Stimulated activated CD4-positive, alpha-beta T cell treated with anti-CD3 and anti-CD28 coated beads, Interleukin-1b, Interleukin-23, amount 100 ng/mL, for 1 hour (primary cell): ENCODE data around the gene SLC35A3.
"Not testable (repeated sequence)": the region's sequence is repeated elsewhere in the genome, so short reads cannot be mapped to it uniquely, and the experiment has no call there.

ENCODE experiments used
- DNase-seq, 2 donors: peaks; one replicate each; pipeline ENCODE4 v3.0.0-alpha.2; 2020; ENCODE audit warnings: low read depth in 2 of 2

Gene SLC35A3

GRCh38 chr1:99972066-99972465 lies 2.3 kb downstream of the SLC35A3 start:
- not testable (repeated sequence) for DNase-seq

GRCh38 chr1:99975529-99975928 lies 5.7 kb downstream of the SLC35A3 start:
- DNase-seq = no peak

GRCh38 chr1:99977326-99977725 lies 7.5 kb downstream of the SLC35A3 start:
- not testable (repeated sequence) for DNase-seq

GRCh38 chr1:99978218-99978617 lies 8.4 kb downstream of the SLC35A3 start:
- no peak for DNase-seq

GRCh38 chr1:99979091-99979490 lies 9.3 kb downstream of the SLC35A3 start:
- DNase-seq = no peak

GRCh38 chr1:99980928-99981327 lies 11.1 kb downstream of the SLC35A3 start:
- no peak for DNase-seq

GRCh38 chr1:99986656-99987225 lies 16.9 kb downstream of the SLC35A3 start:
- DNase-seq = no peak

GRCh38 chr1:99988210-99988765 lies 18.5 kb downstream of the SLC35A3 start:
- no peak for DNase-seq

GRCh38 chr1:99992044-99992722 lies 22.4 kb downstream of the SLC35A3 start:
- no peak for DNase-seq

GRCh38 chr1:99992760-99993467 lies 23.1 kb downstream of the SLC35A3 start:
- no peak for DNase-seq

GRCh38 chr1:99993468-99993845 lies 23.7 kb downstream of the SLC35A3 start:
- no peak for DNase-seq

- no peak for DNase-seq
These were observed 24.7 kb downstream of the SLC35A3 start for GRCh38 chr1:99994496-99994895.

GRCh38 chr1:99996951-99997350 lies 27.2 kb downstream of the SLC35A3 start:
- no peak for DNase-seq

GRCh38 chr1:100001462-100001861 lies 31.7 kb downstream of the SLC35A3 start:
- no peak for DNase-seq

- no peak for DNase-seq
These were observed 35.6 kb downstream of the SLC35A3 start for GRCh38 chr1:100005424-100005823.

- DNase-seq = no peak
These were observed 36.9 kb downstream of the SLC35A3 start for GRCh38 chr1:100006688-100007087.

GRCh38 chr1:100009458-100009857 lies 39.7 kb downstream of the SLC35A3 start:
- DNase-seq = no peak

GRCh38 chr1:100010804-100011203 lies 41.0 kb downstream of the SLC35A3 start:
- no peak for DNase-seq

- no peak for DNase-seq
These were observed 49.4 kb downstream of the SLC35A3 start for GRCh38 chr1:100019220-100019619.

GRCh38 chr1:100023482-100023881 lies 53.7 kb downstream of the SLC35A3 start:
- DNase-seq = no peak

- DNase-seq = no peak
These were observed 57.4 kb downstream of the SLC35A3 start for GRCh38 chr1:100027212-100027611.

- DNase-seq = no peak
These were observed 59.0 kb downstream of the SLC35A3 start for GRCh38 chr1:100028765-100029164.

- DNase-seq = no peak
These were observed 64.7 kb downstream of the SLC35A3 start for GRCh38 chr1:100034470-100034869.
